GM21717 (cell line): ENCODE results near the gene MRTFA.
"Not testable (repeated sequence)": the region's sequence is repeated elsewhere in the genome, so short reads cannot be mapped to it uniquely, and the experiment has no call there.

Experiments
- ATAC-seq: cut with Tn5 transposase; IDR thresholded peaks from one replicate; pipeline ENCODE4 v1.9.1; 2021; ENCODE audit warnings: mild to moderate bottlenecking, moderate library complexity; ENCODE audit not compliant: unreplicated experiment

The MRTFA gene

DNA sequence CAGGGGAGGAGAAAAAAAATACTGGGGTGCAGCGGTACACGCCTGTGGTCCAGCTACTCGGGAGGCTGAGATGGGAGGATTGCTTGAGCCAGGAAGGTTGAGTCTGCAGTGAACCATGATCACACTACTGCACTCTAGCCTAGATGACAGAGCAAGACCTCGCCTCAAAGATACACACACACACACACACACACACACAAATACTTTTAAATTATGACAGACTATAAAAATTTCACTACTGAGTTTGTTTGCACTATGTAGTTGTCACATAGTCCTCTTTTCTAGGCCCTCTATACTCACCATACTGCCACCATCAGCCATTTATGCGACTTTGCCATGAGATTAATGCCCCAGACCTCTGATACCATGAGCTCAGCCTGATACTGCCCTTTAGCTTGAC lies 109.6 kb downstream of the MRTFA start:
- no peak for ATAC-seq

DNA sequence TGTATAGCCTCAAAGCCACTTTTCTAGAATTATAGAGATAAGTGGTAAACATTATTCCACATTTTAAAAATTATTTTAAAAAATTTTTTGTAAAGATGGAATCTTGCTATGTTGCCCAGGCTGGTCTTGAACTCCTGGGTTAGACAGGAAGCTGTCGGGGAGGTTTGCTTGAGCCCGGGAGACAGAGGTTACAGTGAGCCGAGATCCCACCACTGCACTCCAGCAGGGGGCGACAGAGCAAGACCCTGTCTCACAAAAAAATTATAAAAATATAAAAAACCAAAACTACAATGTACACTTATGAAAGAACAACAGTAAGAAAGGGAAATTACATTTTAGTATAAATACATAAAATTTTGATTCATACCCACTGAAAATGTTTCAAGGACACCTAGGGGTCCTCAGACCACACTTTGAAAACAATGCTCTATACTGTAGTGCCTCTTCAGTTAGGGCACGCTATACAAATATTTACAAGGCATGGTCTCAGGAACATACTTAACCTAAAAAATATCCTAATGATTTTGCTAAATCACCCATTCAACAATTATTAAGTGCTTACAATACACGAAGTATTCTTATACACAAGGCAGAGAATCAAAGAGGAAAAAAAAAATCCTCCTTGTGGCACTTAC lies 111.2 kb downstream of the MRTFA start:
- no peak for ATAC-seq

GRCh38 chr22:40524392-40525249 lies 111.9 kb downstream of the MRTFA start:
- ATAC-seq: no peak

DNA sequence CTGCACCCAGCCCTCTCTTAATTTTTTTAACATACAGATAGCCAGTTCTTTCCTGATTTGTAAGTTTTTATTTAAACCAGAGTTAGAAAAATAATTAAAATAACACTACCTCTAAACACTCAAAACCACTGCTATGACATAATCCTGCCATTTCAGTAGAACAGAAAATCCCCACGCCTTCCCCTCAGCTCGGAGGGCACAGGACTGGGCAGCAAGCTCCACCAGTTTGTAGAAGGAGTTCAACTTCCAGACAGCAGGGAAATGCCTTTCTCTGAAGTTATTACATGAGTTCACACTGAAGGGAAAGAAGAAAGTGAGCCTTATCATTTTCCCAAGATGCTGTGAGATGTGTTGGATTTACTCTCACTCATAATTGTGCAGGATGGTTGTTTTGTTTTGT lies 114.4 kb downstream of the MRTFA start:
- ATAC-seq: no peak

DNA sequence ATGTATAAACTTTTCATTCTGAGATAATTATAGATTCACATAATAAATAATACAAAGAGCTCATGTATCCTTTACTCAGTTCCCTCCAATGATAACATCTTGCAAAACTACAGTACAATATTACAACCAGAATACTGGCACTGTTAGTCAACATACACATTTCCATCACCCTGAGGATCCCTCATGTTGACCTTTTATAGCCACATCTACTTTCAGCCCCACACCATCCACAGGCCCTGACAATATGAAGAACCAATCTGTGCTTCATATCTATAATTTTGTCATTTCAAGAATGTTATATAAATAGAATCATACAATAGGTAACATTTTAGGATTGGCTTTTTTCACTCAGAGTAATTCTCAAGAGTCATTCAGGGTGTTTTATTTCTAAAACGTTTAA lies 115.5 kb downstream of the MRTFA start:
- no peak for ATAC-seq

DNA sequence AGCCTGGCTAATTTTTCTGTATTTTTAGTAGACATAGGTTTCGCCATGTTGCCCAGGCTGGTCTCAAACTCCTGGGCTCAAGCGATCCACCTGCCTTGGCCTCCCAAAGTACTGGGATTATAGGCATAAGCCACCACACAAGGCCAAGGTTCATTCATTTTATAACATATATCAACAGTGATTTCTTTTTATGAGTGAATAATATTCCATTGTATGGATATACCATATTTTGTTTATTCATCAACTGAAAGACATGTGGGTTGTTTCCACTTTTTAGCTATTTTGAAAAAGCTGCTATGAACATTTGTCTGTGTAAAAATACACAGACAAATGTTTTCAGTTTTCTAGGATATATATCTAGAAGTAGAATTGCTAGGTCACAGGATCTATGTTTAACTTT lies 116.0 kb downstream of the MRTFA start:
- ATAC-seq: no peak

DNA sequence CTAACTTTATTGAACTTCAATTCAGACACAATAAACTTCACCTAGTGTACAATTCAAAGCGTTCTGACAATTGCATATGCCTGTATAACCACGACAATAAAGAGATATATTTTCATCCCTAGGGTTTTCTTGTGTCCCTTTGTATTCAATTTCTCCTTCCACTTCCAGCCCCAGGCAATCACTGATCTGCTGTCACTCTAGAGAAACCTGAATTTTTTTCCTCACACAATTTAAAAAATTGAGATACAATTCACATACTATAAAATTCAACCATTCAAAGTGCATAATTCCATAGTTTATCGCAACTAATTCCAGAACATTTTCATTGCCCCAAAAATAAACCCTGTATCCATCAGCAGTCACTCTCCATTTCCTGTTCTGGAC lies 116.6 kb downstream of the MRTFA start:
- ATAC-seq: no peak

DNA sequence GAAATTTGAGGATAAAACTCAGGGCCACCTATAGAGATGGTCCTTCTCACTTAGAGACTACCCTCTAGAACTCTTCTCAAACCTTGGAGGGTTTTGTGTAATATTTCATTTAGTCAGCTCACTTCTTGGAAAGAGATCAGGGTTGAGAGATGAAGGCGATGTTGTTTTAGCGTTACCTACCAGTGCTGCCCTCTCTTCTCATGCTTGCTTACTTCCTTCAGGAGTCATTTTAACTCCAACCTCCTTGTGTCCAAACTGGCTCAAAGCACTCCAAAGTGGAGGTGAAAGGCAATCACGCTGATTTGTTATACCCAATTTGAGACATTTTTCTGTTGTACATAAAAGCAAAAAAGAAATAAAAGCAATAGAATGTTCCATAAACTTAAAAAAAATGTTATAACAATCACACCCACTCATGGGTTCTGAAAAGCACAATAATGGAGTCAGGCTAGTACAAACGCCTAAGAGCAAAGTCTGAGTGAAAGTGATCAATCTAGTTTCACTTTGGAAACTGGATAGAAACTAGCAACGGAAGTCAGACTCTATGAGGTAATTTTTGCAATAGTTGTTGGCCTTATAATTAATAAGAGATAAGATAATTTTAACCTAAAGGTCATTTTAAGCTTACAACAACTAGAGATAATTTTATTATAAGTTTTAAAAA lies 117.1 kb downstream of the MRTFA start:
- ATAC-seq: no peak

GRCh38 chr22:40518840-40519239 lies 117.7 kb downstream of the MRTFA start:
- no peak for ATAC-seq

DNA sequence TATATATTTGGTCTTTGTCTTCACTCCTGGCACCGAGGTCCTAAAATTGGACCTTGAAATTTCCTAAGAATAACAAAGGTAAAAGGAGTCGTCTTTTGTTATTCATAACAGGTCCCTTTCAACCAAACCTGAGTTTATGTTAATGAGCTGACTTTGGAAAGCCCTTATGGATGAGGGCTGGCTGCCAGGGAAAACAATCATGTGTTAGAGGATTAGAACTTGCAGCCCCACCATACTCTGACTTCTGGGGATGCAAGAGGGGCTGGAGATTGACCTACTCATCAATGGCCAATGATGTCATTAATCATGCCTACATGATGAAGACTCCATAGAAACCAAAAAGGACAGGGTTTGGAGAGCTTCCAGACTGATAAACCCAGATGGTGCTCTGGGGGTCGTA lies 118.9 kb downstream of the MRTFA start:
- ATAC-seq: no peak

DNA sequence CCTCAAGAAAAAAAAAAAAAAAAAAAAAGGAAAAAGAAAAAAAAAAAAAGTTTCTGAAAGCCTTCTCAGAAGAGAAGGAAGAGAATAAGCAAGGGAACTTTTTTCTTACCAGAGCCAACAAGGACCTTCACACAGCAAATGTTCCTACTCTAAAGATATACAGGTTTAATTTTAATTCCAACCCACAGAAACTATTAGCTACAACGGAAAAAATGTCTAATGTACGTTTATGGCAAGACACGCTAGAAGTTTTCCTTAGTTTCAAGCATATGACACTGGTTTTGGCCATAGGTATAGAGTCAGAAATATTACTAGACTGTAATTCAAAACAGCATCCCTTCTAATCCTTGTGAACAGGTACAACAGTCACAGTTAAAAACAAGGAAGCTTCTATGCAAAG lies 120.1 kb downstream of the MRTFA start:
- no peak for ATAC-seq

- ATAC-seq: no peak
Measured at GRCh38 chr22:40512426-40513136, 123.9 kb downstream of the MRTFA start.

DNA sequence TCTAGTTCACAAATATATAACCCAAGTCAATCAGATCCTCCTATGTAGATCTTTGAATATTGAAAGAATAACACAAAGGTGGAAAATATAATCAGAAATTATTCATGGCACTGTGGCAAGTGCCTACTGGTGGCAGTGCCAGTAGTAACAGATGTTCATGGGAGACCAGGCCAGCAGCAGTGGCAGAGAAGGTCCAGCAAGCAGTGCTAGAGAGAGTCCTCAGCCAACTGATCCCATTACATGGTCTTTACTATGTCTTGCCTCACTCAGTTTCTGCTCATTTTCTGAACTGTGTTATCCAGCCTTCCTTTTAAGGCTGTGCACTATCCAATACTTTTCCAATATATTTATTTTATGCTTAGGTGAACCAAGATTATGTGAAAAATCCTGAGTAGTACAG lies 124.9 kb downstream of the MRTFA start:
- ATAC-seq: no peak

DNA sequence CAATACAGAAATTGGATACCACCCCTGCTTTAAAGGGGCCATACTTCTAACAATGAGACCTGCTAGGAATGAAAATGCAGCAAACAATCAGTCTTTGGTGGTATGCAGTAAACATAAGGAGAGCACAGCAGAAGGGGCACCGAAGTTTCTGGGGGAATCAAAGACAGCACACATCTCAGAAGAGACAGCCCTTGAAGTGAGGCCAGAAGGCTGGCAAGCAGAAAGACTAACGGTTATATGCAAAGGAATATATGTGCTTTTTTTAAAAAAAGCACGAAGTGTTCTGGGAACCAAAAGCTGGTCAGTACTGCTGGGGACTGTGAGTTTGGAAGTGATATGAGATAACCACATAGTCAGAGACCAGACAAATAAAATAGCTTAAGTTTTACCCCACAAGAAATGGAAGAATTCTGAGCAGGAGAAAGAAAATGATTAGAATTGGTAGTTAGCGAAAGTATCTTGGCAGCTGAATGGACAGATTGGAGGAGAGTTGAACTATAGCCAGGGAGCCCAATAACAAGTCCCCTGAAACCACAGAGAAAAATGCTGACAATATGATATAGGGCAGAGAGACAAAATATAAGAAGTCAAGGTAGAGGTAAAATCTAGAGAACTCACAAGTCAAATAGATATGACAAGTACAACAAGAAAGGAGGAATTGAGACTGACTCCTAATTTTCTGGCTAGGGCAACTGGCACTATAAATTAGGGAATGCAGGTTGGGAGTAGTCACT lies 125.7 kb downstream of the MRTFA start:
- no peak for ATAC-seq

DNA sequence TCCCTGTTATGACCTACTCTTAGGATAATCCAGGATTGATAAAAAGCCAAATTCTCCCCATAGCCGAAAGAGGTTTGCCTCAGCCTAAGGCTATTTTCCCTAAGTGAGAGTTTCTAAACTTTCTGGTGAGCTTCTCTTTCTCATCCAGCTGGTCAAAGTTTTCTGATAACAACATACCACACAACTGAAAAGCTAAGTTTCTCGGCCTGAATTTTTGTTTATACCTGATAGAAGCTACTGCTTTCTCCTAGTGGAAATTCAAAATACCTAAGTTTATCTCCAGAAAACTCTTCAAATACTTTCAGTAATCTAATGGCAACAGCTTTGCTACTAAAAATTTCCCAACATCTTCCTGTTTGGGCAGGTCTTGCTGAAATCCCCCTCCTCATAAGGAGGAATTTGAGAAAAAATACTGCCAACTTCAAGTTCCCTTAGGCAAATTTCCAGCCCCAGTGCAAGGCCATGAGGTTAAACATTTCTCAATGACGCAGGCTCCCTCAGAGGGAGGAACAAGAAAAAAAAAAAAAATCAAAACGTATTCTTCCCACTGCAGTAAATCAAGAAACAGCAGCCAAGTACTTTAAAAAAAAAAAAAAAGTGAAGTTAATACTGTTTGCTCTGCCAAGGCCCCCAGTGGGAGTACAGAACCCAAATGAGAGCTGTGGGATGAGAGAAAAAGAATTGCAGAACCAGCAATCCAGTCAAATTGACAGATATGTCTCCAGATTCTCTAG lies 127.0 kb downstream of the MRTFA start:
- ATAC-seq: no peak

- ATAC-seq: not testable (repeated sequence)
Measured at GRCh38 chr22:40508046-40508445, 128.5 kb downstream of the MRTFA start.

DNA sequence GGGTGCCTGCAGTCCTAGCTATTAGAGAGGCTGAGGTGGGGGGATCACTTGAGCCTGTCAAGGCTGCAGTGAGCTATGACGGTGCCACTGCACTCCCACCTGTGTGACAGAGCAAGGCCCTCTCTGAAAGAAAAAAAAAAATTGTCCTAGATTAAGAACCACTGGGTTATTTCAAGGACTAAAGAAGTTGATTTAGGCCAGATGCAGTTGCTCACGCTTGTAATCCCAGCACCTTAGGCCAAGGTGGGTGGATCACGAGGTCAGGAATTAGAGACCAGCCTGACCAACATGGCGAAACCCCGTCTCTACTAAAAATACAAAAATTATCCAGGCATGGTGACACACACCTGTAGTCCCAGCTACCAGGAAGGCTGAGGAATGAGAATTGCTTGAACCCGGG lies 129.0 kb downstream of the MRTFA start:
- no peak for ATAC-seq

DNA sequence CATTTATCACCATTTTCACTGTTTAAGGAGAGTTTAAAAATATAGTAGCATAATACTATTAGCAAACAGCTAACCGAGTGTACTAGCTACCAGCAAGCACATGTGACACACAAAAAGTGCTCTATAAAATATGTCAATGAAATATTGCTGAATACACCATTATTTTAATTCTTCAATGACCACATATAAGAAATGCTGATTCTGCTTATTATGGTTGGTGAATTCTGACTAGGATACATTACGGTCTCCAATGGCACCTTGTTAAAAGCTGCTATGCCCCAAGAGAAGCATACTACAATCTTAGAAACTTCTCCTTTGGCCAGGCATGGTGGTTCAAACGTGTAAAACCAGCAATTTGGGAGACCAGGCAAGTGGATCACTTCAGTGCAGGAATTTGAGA lies 129.8 kb downstream of the MRTFA start:
- ATAC-seq: no peak

DNA sequence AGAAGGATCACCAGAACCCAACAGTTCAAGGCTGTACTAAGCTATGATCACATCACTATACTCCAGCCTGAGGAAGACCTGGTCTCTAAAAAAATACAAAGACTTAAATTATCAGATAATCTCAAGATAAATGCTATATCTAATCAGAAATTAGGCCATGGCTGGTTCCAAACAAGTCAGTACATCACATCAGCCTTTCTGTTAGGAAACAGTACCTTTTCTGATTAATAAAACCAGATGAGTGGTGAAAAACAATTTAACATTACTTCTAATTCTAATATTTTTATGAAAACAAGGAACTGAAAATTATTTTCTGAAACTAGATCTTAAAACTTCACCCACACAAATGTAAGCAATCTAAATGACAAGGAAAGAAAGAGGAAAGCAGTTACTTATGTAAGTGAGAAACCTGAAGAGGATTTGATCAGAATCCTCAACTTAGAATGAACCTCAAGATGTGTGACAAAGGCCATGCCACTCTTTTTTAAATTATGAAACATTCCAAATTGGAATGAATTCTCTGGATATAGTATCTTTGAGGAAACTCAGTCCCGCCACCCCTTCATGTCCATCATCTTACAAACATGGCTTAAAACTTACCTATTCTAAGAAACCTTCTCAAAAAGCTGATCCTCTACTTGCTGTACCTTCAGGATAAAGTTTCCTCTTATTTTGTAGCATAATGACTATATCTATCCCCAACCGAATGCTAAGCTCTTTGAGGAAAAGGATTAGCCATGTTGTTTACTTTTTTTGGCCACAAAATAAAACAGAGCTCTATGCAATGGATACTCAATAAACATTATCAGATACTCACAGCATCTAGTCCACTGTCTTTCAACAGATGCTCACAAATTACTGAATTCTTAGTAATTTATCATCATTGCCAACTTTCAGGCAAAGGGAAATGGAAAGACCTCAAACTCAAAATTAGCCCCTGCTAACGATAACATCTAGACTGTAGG lies 132.0 kb downstream of the MRTFA start:
- ATAC-seq: no peak
